ENCODE data around the gene PLIN5.
"Not testable (repeated sequence)": the region's sequence is repeated elsewhere in the genome, so short reads cannot be mapped to it uniquely, and the experiment has no call there.

Gene PLIN5

DNA sequence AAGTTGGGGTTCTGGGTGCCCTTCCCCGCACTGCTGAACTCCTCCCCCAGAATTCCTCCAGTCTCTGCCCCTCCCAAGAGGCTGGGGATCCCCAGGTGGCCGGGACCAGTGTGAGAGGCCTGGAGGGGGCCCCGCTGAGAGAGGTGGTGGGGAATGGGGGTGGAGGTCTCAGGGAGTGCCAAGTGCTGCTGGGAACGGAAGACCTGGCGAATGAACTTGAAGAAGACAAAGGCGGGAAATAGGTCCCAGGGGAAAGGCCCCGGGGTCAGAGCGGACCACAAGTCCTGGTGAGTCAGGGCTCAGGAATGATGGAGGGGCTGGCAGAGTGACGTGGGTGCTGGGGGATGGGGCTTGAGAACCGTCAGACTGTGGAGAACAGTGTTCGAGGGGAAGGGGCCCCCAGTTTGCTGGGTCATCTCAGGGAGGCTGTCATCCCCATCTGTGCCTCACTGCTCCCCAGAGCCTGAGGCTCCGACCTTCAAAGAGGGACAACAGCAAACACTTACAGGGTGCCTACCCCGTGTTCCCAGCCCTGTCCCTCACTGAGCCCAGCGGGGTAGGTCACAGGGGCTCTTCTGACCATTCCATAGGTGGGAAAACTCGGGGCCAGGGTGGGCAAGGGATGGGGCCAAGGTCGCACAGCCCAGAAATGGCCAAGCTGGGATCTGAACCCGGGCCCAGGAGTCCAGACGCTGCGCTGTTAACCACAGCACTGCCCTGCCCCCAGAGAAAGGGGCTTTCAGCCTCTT is 40.4 kb upstream of the PLIN5 start:
- H3K27ac Mint-ChIP-seq: no peak overlapping the region
- no peaks in the 10 kb centered on the region for H3K36me3 Mint-ChIP-seq
- H3K4me1 Mint-ChIP-seq: peaks cover 3% of the 10 kb centered on the region
- ATAC-seq (ENCODE audit: low read depth) (no peak), DNase-seq (ENCODE audit: low spot score in 2 of 2) (no peak)
- peaks cover 20% of the 10 kb centered on the region for H3K27me3 Mint-ChIP-seq
- no peak overlapping the region for H3K4me3 Mint-ChIP-seq
- no peaks in the 10 kb centered on the region for H3K9me3 Mint-ChIP-seq

DNA sequence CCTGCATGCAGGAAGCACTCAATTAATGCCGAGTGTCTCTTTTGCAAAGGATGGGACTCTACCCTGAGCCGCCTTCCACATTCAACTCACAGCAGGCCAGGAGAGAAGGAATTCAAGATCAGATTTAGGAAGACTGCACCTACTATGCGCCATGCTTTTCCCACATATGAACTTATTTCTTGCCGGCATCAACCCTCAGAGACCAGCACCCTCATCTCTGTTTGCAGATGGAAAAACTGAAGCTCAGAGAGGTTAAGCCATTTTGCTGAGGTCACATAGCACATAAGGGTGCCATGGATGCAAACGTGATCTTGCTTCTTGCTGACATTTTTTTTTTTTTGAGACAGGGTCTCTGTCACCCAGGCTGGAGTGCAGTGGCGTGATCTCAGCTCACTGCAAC is 38.7 kb upstream of the PLIN5 start:
- ATAC-seq (ENCODE audit: low read depth) (no peak), DNase-seq (ENCODE audit: low spot score in 2 of 2) (no peak)
- Mint-ChIP-seq H3K36me3 (no peaks in the 10 kb centered on the region), H3K4me1 (peaks cover 3% of the 10 kb centered on the region), H3K27ac (no peak overlapping the region), H3K27me3 (peaks cover 17% of the 10 kb centered on the region), H3K9me3 (no peaks in the 10 kb centered on the region), H3K4me3 (no peak overlapping the region)

DNA sequence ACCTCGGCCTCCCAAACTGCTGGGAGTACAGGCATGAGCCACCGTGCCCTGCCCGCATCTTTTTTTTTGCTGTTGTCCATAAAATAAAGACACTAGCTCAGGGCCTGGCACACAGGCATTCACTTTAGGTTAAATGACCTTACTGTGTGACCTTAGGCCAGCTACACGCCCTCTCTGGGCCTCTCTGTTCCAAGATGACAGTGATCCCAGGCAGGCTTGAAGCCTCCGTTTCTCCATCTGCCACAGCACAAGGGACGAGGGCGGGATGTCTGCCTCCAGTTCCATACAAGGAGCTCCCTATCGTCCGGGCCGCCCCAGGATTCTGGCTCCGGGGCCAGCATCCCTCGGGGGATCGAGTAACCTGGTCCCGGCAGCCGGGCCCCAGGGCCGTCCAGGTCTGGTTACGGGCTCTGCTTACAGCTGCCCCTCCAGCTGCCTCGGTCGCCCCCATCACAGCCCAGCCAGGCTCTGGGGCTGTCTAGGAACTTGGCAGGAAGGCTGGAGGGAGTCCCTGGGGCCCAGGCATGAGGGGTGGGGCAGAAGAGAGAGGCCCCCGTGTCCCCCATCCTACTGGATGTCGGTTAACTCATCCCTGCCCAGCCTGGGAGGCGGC is 36.4 kb upstream of the PLIN5 start:
- Mint-ChIP-seq H3K27ac (no peak overlapping the region), H3K27me3 (peaks cover 22% of the 10 kb centered on the region), H3K4me3 (no peak overlapping the region), H3K36me3 (no peaks in the 10 kb centered on the region), H3K4me1 (peaks cover 8% of the 10 kb centered on the region), H3K9me3 (no peaks in the 10 kb centered on the region)
- DNase-seq (ENCODE audit: low spot score in 2 of 2) (no peak), ATAC-seq (ENCODE audit: low read depth) (no peak)

DNA sequence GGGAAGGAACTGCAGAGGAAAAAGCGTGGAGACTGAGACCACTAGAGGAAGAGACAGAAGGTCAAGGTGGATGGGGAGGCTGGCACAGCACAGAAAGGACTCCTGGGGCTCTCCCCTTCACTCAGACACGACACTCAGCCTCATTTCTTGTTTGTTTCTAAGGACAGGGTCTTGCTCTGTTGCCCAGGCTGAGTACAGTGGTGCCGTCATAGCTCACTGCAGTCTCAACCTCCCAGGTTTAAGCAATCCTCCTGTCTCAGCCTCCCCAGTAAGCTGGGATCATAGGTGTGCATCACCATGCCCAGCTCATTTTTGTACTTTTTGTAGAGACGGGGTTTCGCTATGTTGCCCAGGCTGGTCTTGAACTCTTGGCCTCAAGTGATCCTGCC is 35.9 kb upstream of the PLIN5 start:
- H3K27me3 Mint-ChIP-seq: peaks cover 18% of the 10 kb centered on the region
- ATAC-seq (ENCODE audit: low read depth) (no peak), DNase-seq (ENCODE audit: low spot score in 2 of 2) (no peak)
- no peak overlapping the region for H3K4me3 Mint-ChIP-seq
- H3K36me3 Mint-ChIP-seq: no peaks in the 10 kb centered on the region
- H3K27ac Mint-ChIP-seq: no peak overlapping the region
- H3K9me3 Mint-ChIP-seq: no peaks in the 10 kb centered on the region
- peaks cover 6% of the 10 kb centered on the region for H3K4me1 Mint-ChIP-seq

DNA sequence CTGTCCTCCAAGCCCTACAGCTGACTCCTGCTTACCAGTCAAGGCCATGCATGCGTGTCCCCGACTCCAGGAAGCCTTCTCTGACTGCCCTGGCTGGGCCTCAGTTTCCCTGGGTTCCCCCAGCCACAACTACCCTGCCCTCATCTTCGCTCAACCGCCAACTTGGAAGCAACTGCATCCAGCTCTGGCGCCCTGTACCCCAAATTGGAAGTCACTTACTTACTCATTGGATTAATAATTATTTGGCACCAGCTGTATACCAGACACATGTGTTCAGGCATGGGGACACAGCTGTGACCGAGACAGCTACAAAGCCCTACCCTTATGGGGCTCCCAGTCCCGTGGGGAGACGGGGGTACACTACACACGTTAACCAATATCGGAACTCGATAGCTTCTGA is 35.4 kb upstream of the PLIN5 start:
- Mint-ChIP-seq H3K4me3 (no peak overlapping the region), H3K27me3 (peaks cover 17% of the 10 kb centered on the region), H3K9me3 (no peaks in the 10 kb centered on the region), H3K27ac (no peak overlapping the region), H3K36me3 (no peaks in the 10 kb centered on the region), H3K4me1 (peaks cover 5% of the 10 kb centered on the region)
- no peak for ATAC-seq (ENCODE audit: low read depth)
- DNase-seq (ENCODE audit: low spot score in 2 of 2): no peak

DNA sequence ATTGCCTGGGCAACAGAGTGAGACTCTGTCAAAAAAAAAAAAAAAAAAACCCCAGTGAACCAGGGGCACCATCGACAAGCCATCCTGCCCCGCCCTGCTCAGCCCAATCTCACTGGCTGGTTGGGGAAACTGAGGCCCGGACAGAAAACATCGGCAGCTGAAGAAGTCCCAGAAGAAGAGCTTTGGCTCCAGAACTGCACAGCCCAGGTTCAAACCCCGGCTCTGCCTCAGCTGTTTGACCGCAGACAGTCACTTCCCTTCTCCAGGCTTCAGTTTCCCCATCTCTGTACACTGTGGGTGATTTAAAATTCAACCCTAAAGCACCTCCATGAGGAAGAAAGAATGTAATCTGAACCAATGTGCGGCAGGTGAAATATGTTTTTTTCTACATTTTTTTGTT is 33.9 kb upstream of the PLIN5 start:
- Mint-ChIP-seq H3K27me3 (peaks cover 17% of the 10 kb centered on the region), H3K36me3 (no peaks in the 10 kb centered on the region), H3K4me3 (no peak overlapping the region), H3K4me1 (peaks cover 5% of the 10 kb centered on the region), H3K9me3 (no peaks in the 10 kb centered on the region), H3K27ac (no peak overlapping the region)
- DNase-seq (ENCODE audit: low spot score in 2 of 2) (no peak), ATAC-seq (ENCODE audit: low read depth) (no peak)

DNA sequence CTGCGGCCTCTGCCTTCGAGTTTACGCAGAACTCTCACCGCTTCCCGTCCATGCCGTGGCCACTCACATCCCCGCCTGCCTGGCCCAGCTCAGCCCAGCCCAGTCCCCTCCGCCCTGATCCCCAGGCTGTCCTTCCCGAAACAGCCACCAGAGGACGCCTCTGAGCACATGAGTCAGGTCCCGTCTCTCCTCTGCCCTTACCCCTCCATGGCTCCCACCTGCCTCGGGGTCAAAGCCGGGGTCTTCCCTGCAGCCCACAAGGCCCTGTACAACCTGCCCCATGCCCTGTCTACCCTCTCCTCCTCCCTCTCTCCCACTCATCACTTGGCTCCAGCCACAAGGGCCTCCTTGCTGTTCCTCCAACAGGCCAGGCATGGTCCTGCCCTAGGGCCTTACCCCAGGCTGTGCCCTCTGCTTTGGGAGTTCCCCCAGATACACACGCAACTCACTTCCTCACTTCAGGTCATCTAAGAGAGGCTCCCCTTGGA is 32.6 kb upstream of the PLIN5 start:
- H3K4me1 Mint-ChIP-seq: peaks cover 5% of the 10 kb centered on the region
- peak overlapping the region; percentile 4 for H3K4me3 Mint-ChIP-seq
- peaks cover 14% of the 10 kb centered on the region for H3K27me3 Mint-ChIP-seq
- DNase-seq (ENCODE audit: low spot score in 2 of 2): peak; percentile 45 to 66
- H3K36me3 Mint-ChIP-seq: no peaks in the 10 kb centered on the region
- H3K9me3 Mint-ChIP-seq: no peaks in the 10 kb centered on the region
- no peak overlapping the region for H3K27ac Mint-ChIP-seq
- peak; percentile 53 for ATAC-seq (ENCODE audit: low read depth)

DNA sequence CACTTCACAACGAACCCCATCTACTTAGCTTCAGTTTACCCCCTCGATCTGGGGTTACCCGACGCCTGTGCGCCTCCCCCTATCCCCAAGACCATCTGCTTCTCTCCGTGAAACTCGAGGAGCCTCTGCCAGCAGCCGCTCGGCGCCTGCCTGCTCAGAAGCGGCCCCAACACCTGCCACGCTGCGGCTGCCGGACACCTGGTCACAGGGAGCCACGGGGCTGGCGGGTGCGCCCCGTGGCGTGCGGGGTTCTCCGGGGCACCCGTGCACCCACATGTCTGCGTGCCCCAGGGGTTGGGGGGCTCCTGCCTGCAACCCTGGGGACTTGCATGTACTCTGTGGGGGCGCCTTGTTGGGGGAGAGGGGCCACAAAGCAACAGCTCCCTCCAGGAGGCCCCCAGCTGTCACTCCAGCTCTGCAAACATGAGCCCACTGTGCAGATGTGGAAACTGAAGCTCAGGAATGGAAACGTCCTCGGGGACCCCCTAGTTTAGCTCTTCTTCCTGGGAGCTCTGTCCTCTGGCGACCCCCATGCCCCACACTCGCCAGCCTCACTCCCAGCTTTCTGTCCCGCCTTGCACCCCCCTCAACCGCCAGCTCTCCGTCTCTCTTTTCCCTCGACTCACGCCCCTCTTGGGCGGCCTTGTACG is 31.5 kb upstream of the PLIN5 start:
- H3K27me3 Mint-ChIP-seq: peaks cover 14% of the 10 kb centered on the region
- H3K27ac Mint-ChIP-seq: no peak overlapping the region
- H3K9me3 Mint-ChIP-seq: no peaks in the 10 kb centered on the region
- ATAC-seq (ENCODE audit: low read depth) (no peak), DNase-seq (ENCODE audit: low spot score in 2 of 2) (no peak)
- no peaks in the 10 kb centered on the region for H3K36me3 Mint-ChIP-seq
- H3K4me1 Mint-ChIP-seq: peaks cover 8% of the 10 kb centered on the region
- H3K4me3 Mint-ChIP-seq: no peak overlapping the region

DNA sequence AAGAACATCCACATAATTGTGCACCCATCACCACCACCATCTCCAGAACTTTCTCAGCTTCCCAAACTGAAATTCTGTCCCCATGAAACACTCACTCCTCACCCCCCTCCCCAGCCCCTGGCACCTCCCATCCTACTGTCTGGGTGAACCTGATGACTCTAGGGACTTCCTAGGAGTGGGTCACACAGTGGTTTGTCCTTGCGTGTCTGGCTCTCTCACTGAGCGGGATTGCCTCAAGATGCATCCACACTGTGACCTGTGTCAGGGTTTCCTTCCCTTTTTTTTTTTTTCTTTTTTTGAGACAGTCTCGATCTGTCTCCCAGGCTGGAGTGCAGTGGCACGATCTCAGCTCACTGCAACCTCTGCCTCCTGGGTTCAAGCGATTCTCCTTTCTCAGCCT is 28.5 kb upstream of the PLIN5 start:
- ATAC-seq (ENCODE audit: low read depth): peak; percentile 49
- not testable (repeated sequence) for H3K4me1 Mint-ChIP-seq; H3K27ac Mint-ChIP-seq; H3K36me3 Mint-ChIP-seq; H3K9me3 Mint-ChIP-seq; DNase-seq (ENCODE audit: low spot score in 2 of 2); H3K4me3 Mint-ChIP-seq
- peaks cover 18% of the 10 kb centered on the region for H3K27me3 Mint-ChIP-seq

DNA sequence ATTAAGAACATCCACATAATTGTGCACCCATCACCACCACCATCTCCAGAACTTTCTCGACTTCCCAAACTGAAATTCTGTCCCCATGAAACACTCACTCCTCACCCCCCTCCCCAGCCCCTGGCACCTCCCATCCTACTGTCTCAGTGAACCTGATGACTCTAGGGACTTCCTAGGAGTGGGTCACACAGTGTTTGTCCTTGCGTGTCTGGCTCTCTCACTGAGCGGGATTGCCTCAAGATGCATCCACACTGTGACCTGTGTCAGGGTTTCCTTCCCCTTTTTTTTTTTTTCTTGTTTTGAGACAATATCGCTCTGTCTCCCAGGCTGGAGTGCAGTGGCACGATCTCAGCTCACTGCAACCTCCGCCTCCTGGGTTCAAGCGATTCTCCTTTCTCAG is 27.1 kb upstream of the PLIN5 start:
- DNase-seq (ENCODE audit: low spot score in 2 of 2); H3K4me1 Mint-ChIP-seq; H3K9me3 Mint-ChIP-seq; H3K4me3 Mint-ChIP-seq; H3K27ac Mint-ChIP-seq; H3K36me3 Mint-ChIP-seq: not testable (repeated sequence)
- H3K27me3 Mint-ChIP-seq: peaks cover 14% of the 10 kb centered on the region
- ATAC-seq (ENCODE audit: low read depth): peak; percentile 77

DNA sequence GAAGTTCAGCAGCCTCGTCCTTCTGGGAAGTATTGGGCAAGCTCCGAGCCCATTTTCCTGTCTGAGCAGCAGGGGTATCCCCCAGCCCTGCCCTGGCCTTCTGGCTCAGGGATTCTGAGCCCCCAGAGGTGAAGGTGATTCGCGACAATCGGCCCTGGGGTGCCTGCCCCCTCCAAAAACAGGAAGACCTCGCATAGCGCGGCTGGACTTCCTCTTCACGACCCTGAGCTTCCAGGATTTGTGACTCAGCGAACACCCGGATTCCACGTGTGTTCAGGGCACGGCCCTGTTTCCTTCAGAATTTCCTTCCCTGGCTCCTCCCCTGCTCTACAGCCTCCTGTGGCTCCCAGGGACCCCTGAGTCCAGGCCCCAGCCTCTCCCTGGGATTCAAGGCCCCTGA is 24.5 kb upstream of the PLIN5 start, which contains the start of gene SEMA6B:
TSS of gene SEMA6B (minus strand) at position 116 of the 400 bp plus-strand sequence. CDS start 1,227 bp downstream, outside the sequence.
- ATAC-seq (ENCODE audit: low read depth): no peak
- no peak for DNase-seq (ENCODE audit: low spot score in 2 of 2)
- Mint-ChIP-seq H3K4me1 (peaks cover 7% of the 10 kb centered on the region), H3K27me3 (peaks cover 15% of the 10 kb centered on the region), H3K27ac (no peak within 1 kb of the TSS), H3K4me3 (no peak within 1 kb of the TSS), H3K9me3 (no peaks in the 10 kb centered on the region), H3K36me3 (no peaks in the 10 kb centered on the region)

DNA sequence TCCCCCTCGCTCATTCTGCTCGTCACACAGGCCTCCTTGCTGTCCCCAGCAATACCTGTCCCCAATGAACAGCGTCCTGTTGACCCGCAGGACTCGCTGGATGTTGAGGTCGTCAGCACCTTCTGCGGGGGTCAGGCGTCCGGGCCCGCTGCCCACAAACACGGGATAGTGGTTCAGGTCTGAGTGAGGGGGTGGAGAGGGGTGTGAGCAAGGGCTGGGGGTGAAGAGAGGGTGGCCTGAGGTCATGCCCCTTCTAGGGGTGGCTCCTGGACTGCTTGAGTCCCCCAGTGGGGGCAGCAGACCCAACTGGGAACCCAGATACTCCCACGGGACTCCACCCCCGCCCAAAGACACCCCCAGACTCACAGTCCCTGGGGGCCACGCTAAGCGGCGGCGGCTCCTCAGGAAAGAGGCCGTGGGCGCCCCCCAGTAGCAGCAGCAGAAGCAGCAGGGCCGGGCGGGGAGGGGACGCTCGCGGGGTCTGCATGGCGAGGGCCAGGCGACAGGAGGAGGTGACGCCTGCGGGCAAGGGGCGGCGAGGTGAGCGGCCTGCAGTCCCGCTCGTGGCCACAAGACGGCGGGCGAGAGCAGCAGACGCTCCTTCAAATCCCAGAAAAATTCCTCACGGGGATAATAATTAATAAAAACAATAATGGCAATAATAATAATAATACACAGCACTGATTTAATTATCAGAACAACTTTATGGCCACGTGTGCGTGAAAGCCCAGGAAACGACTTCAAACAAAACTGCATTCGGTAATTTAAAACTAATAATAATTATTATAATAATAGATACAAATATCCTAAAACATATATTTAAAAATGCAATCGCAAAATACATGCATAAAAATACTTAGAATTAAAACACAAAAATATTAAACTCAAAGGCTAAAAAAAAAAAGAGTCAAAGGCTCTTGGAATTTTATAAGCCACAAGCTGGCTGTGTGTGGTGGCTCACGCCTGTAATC is 23.2 kb upstream of the PLIN5 start:
- H3K9me3 Mint-ChIP-seq: peaks cover 4% of the 10 kb centered on the region
- peak; percentile 33 to 54 for DNase-seq (ENCODE audit: low spot score in 2 of 2)
- H3K27me3 Mint-ChIP-seq: peaks cover 21% of the 10 kb centered on the region
- peaks cover 4% of the 10 kb centered on the region for H3K36me3 Mint-ChIP-seq
- H3K4me3 Mint-ChIP-seq: no peak overlapping the region
- peaks cover 9% of the 10 kb centered on the region for H3K4me1 Mint-ChIP-seq
- H3K27ac Mint-ChIP-seq: no peak overlapping the region
- no peak for ATAC-seq (ENCODE audit: low read depth)

DNA sequence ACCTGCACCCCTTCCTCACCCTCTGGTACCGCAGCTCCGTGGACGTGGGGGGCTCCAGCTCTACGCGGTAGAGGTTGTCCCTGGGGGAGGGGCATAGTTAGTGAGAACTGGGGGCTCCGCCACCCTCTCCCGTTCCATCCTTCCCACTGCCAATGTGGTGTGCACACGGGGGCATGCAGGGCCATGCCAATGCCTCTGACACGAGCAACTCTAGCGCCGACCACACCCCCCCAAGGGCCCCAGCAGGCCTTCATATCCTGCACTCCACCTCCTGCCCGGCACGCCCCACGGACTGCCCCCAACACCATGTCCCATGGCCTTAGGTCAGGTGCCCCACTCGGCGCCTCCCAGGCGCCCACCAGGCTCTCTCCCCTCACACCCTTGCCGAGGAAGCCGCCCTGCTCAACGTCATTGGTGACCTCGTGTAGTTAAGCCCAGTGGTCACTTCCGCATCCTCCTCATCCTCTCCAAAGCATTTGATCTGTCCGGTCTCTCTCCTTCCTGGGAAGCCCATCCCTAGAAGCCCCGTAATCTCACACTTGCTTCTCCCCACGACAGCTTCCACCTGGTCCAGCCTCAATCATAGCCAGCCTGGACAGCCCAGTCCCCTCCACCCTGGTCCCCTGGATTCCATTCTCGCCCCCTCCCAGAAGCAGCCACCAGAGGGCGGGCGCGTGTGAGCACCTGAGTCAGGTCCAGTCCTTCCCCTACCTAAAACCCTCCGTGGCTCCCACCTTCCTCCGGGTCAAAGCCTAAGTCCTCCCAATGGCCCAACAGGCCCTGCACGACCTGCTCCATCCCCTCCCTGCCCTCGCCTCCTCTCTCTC is 22.3 kb upstream of the PLIN5 start:
- H3K9me3 Mint-ChIP-seq: peaks cover 8% of the 10 kb centered on the region
- peaks cover 27% of the 10 kb centered on the region for H3K27me3 Mint-ChIP-seq
- no peak for DNase-seq (ENCODE audit: low spot score in 2 of 2)
- peaks cover 7% of the 10 kb centered on the region for H3K36me3 Mint-ChIP-seq
- H3K4me3 Mint-ChIP-seq: no peak overlapping the region
- no peak for ATAC-seq (ENCODE audit: low read depth)
- no peak overlapping the region for H3K27ac Mint-ChIP-seq
- H3K4me1 Mint-ChIP-seq: peaks cover 9% of the 10 kb centered on the region
